ENCODE results near the gene FARS2.

Gene FARS2

GRCh38 chr6:5249451-5250122 is 11.7 kb upstream of the FARS2 start:
- no peak for DNase-seq

GRCh38 chr6:5250451-5250850 is 10.9 kb upstream of the FARS2 start:
- no peak for DNase-seq

GRCh38 chr6:5250911-5251310 is 10.4 kb upstream of the FARS2 start:
- DNase-seq = no peak

- DNase-seq = no peak
Measured at GRCh38 chr6:5256952-5257351, 4.4 kb upstream of the FARS2 start.

- no peak for DNase-seq
Measured at GRCh38 chr6:5257400-5257799, 3.9 kb upstream of the FARS2 start.

- no peak for DNase-seq
Measured at GRCh38 chr6:5259428-5259827, 1.9 kb upstream of the FARS2 start.

GRCh38 chr6:5260111-5260620 is 1.1 kb upstream of the FARS2 start:
- peak in 1 of 2 donors; percentile 69 for DNase-seq

GRCh38 chr6:5261545-5262109 is 314 bp downstream of the FARS2 start:
- DNase-seq = no peak

GRCh38 chr6:5266423-5266822 is 5.1 kb downstream of the FARS2 start:
- no peak for DNase-seq

- DNase-seq = no peak
Measured at GRCh38 chr6:5270093-5270680, 8.9 kb downstream of the FARS2 start.

- DNase-seq = no peak
Measured at GRCh38 chr6:5271926-5272325, 10.6 kb downstream of the FARS2 start.

- DNase-seq = no peak
Measured at GRCh38 chr6:5274231-5274630, 12.9 kb downstream of the FARS2 start.

- no peak for DNase-seq
Measured at GRCh38 chr6:5275497-5275896, 14.2 kb downstream of the FARS2 start.

GRCh38 chr6:5276581-5276980 is 15.3 kb downstream of the FARS2 start:
- DNase-seq = no peak

GRCh38 chr6:5277589-5277988 is 16.3 kb downstream of the FARS2 start:
- DNase-seq = no peak

- no peak for DNase-seq
Measured at GRCh38 chr6:5278047-5278446, 16.7 kb downstream of the FARS2 start.

GRCh38 chr6:5278565-5279120 is 17.3 kb downstream of the FARS2 start:
- no peak for DNase-seq

- no peak for DNase-seq
Measured at GRCh38 chr6:5279891-5280338, 18.6 kb downstream of the FARS2 start.

GRCh38 chr6:5280920-5281319 is 19.6 kb downstream of the FARS2 start:
- no peak for DNase-seq

GRCh38 chr6:5282191-5282623 is 20.9 kb downstream of the FARS2 start:
- no peak for DNase-seq

GRCh38 chr6:5285081-5285480 is 23.8 kb downstream of the FARS2 start:
- no peak for DNase-seq

GRCh38 chr6:5285526-5285925 is 24.2 kb downstream of the FARS2 start:
- DNase-seq = no peak

GRCh38 chr6:5286780-5287179 is 25.5 kb downstream of the FARS2 start:
- DNase-seq = no peak
